Smooth muscle cell (in vitro differentiated cells): ENCODE data around the gene TRIO. TPM values are rescaled to one million over a fixed set of nuclear protein-coding genes. Genes with fewer than 3 reads are reported as not detected.

Experiments used
- DNase-seq: peaks from one replicate; lab custom pipeline; 2025; ENCODE audit not compliant: unreplicated experiment; lab: John Stamatoyannopoulos, UW
- H2AFZ ChIP-seq: fragments of 200-600 bp; sonication (generic); 2 replicates; pipeline ENCODE4 v1.6.0; 2016; ENCODE audit warnings: antibody characterized with exemption, low read depth, mild to moderate bottlenecking
- H3F3A ChIP-seq: fragments of 200-600 bp; sonication (generic); 2 replicates; pipeline ENCODE4 v1.6.0; 2017; ENCODE audit warnings: antibody characterized with exemption, low read depth
- H3K27ac ChIP-seq: fragments of 200-600 bp; sonication (generic); 2 replicates; pipeline ENCODE4 v1.5.1; 2016; ENCODE audit warnings: low read depth, mild to moderate bottlenecking
- H3K27me3 ChIP-seq: fragments of 200-600 bp; sonication (generic); 2 replicates; pipeline ENCODE4 v1.6.1; 2016; ENCODE audit warnings: low read depth, mild to moderate bottlenecking
- H3K36me3 ChIP-seq: fragments of 200-600 bp; sonication (generic); 2 replicates; pipeline ENCODE4 v1.5.1; 2016; ENCODE audit warnings: low read depth
- H3K4me1 ChIP-seq: fragments of 200-600 bp; sonication (generic); 2 replicates; pipeline ENCODE4 v1.5.1; 2016; ENCODE audit warnings: low read depth
- H3K4me2 ChIP-seq: fragments of 200-600 bp; sonication (generic); 2 replicates; pipeline ENCODE4 v1.6.0; 2016; ENCODE audit warnings: mild to moderate bottlenecking
- H3K4me3 ChIP-seq: fragments of 200-600 bp; sonication (generic); 2 replicates; pipeline ENCODE4 v1.5.1; 2016; ENCODE audit warnings: mild to moderate bottlenecking
- H3K79me2 ChIP-seq: fragments of 200-600 bp; sonication (generic); 2 replicates; pipeline ENCODE4 v1.6.0; 2016; ENCODE audit warnings: low read depth, mild to moderate bottlenecking
- H3K9ac ChIP-seq: fragments of 200-600 bp; sonication (generic); 2 replicates; pipeline ENCODE4 v1.6.0; 2016; ENCODE audit warnings: low read depth
- H3K9me3 ChIP-seq: fragments of 200-600 bp; sonication (generic); replicated peaks from 2 replicates; pipeline ENCODE4 v1.5.1; 2016; ENCODE audit warnings: low read depth
- H4K20me1 ChIP-seq: fragments of 200-600 bp; sonication (generic); 2 replicates; pipeline ENCODE4 v1.6.0; 2016; ENCODE audit warnings: low read depth
- CTCF ChIP-seq: fragments of 200-600 bp; sonication (generic); IDR thresholded peaks from 2 replicates; pipeline ENCODE4 v1.5.1; 2017; ENCODE audit warnings: borderline replicate concordance, mild to moderate bottlenecking, antibody characterized with exemption; ENCODE audit not compliant: insufficient read depth, poor library complexity, severe bottlenecking
- WGBS: methylation state at CpG from one replicate; pipeline ENCODE4 v1.1.7; 2016; ENCODE audit warnings: low lambda C conversion rate; 5-methylcytosine and 5-hydroxymethylcytosine counted together
- polyA plus RNA-seq: library from polyadenylated mRNA; unstranded; fragments of >200 nt; fragmentation: Nextera tagmentation; extraction: Ambion mirVana; gene quantifications from 2 replicates; pipeline ENCODE4 v1.2.1, GENCODE V29; 2016
- total RNA-seq: library from RNA; depleted of rRNA; stranded (reverse); fragments of >200 nt; gene quantifications from 2 replicates; pipeline ENCODE4 v1.2.3, GENCODE V29; 2014

TRIO gene
- total and polyA plus RNA-seq, 2 experiments from 2014 or later = 10.2 to 118 TPM

- DNase-seq = no peak
- Histone ChIP-seq H2AFZ (no peak overlapping the region), H3K27me3 (no peaks in the 10 kb centered on the region), H3K27ac (no peak overlapping the region), H3K4me1 (no peaks in the 10 kb centered on the region), H3F3A (no peaks in the 10 kb centered on the region), H3K36me3 (peaks cover 7% of the 10 kb centered on the region), H3K9ac (no peak overlapping the region), H3K9me3 (no peaks in the 10 kb centered on the region), H3K79me2 (peaks cover 13% of the 10 kb centered on the region), H3K4me3 (no peak overlapping the region), H4K20me1 (peaks cover 88% of the 10 kb centered on the region), H3K4me2 (no peak overlapping the region)
- 93% methylated on average over 7 of the region's 7 CpGs for WGBS
- no peak for TF ChIP-seq CTCF
These were observed 208.0 kb downstream of the TRIO start for GRCh38 chr5:14351086-14351661.

GRCh38 chr5:14351845-14352712 lies 208.9 kb downstream of the TRIO start:
- H3K4me1 ChIP-seq = no peaks in the 10 kb centered on the region
- H3K27ac ChIP-seq = no peak overlapping the region
- DNase-seq = no peak
- H3K9ac ChIP-seq = no peak overlapping the region
- H3K79me2 ChIP-seq = peaks cover 13% of the 10 kb centered on the region
- no peaks in the 10 kb centered on the region for H3K27me3 ChIP-seq
- peaks cover 97% of the 10 kb centered on the region for H4K20me1 ChIP-seq
- no peak overlapping the region for H3K4me2 ChIP-seq
- 73% methylated on average over 7 of the region's 7 CpGs for WGBS
- no peaks in the 10 kb centered on the region for H3K36me3 ChIP-seq
- no peaks in the 10 kb centered on the region for H3F3A ChIP-seq
- peak; percentile 94 for TF ChIP-seq CTCF
- no peak overlapping the region for H3K4me3 ChIP-seq
- H3K9me3 ChIP-seq = no peaks in the 10 kb centered on the region
- no peak overlapping the region for H2AFZ ChIP-seq

- 92% methylated on average over 11 of the region's 11 CpGs for WGBS
- Histone ChIP-seq H3F3A (no peaks in the 10 kb centered on the region), H3K27ac (no peak overlapping the region), H3K9me3 (no peaks in the 10 kb centered on the region), H3K79me2 (peaks cover 13% of the 10 kb centered on the region), H3K4me2 (no peak overlapping the region), H3K36me3 (no peaks in the 10 kb centered on the region), H4K20me1 (peaks cover 99% of the 10 kb centered on the region), H3K9ac (no peak overlapping the region), H3K4me1 (no peaks in the 10 kb centered on the region), H3K4me3 (no peak overlapping the region), H3K27me3 (no peaks in the 10 kb centered on the region), H2AFZ (no peak overlapping the region)
- TF ChIP-seq CTCF = no peak
- no peak for DNase-seq
These were observed 210.8 kb downstream of the TRIO start for GRCh38 chr5:14353726-14354474.
